Testis (tissue), 3 donors: ENCODE measurements around the gene PRDM12. TPM values are rescaled to one million over a fixed set of nuclear protein-coding genes. Genes with fewer than 3 reads are reported as not detected.

Source experiments
- DNase-seq: peaks from one replicate; pipeline ENCODE4 v3.0.0-alpha.2; 2019
- H3K27ac ChIP-seq, 2 donors: fragments of 200-600 bp; sonication (generic); one replicate each; pipeline ENCODE4 v1.5.1; 2019
- H3K27me3 ChIP-seq: fragments of 200-600 bp; sonication (generic); one replicate; pipeline ENCODE4 v1.5.1; 2019
- H3K36me3 ChIP-seq: fragments of 200-600 bp; sonication (generic); one replicate; pipeline ENCODE4 v1.5.1; 2017; ENCODE audit warnings: low read depth; ENCODE audit errors: missing control alignments
- H3K4me1 ChIP-seq: fragments of 200-600 bp; sonication (generic); one replicate; pipeline ENCODE4 v1.5.1; 2019
- H3K4me3 ChIP-seq, 2 donors: fragments of 200-600 bp; sonication (generic); one replicate each; pipeline ENCODE4 v1.5.1; 2017 to 2019
- H3K9me3 ChIP-seq: fragments of 200-600 bp; sonication (generic); one replicate; pipeline ENCODE4 v1.5.1; 2017
- CTCF ChIP-seq, 3 experiments: fragments of 450-650 bp in 2 of 3; fragments of 200-600 bp in 1 of 3; sonication (generic) in 1 of 3; IDR thresholded peaks; one replicate each; pipeline ENCODE4 v1.5.1; 2016 to 2019; ENCODE audit warnings: antibody characterized with exemption in 3 of 3, mild to moderate bottlenecking in 2 of 3, moderate library complexity in 1 of 3
- POLR2A ChIP-seq: fragments of 450-650 bp; IDR thresholded peaks from one replicate; pipeline ENCODE4 v1.6.1; 2017; ENCODE audit warnings: antibody characterized with exemption, mild to moderate bottlenecking, moderate library complexity
- WGBS, 2 donors: methylation state at CpG; one replicate each; pipeline ENCODE4 v1.1.5; 2018; 5-methylcytosine and 5-hydroxymethylcytosine counted together
- intact Hi-C: fragments of 100-400 bp; cut with DNase I; formaldehyde crosslinking; loops from one replicate; pipeline ENCODE4 v1.15.1; 2023; ENCODE audit warnings: low total_unique reads
- polyA plus RNA-seq: library from polyadenylated mRNA; stranded (reverse); fragments of 350-450 nt; fragmentation: Illumina TruSeq; extraction: RNeasy Lipid Tissue Mini Kit (QIAGEN cat#74804); gene quantifications from one replicate; pipeline ENCODE4 v1.2.3, GENCODE V29; 2014; ENCODE audit warnings: low read depth, low replicate concordance; ENCODE audit not compliant: insufficient read depth
- total RNA-seq, 2 donors: library from RNA; depleted of rRNA; stranded (reverse); fragments of >200 nt; gene quantifications; one replicate each; pipeline ENCODE4 v1.2.3, GENCODE V29; 2016

The PRDM12 gene
- total and polyA plus RNA-seq, 3 donors from 2014 or later: 0.32 to 0.71 (median 0.68) TPM

GRCh38 chr9:130698514-130698913 lies 34.1 kb downstream of the PRDM12 start:
- Histone ChIP-seq H3K9me3 (no peaks in the 10 kb centered on the region), H3K4me1 (peaks cover 25% of the 10 kb centered on the region), H3K27ac (no peak overlapping the region), H3K27me3 (no peaks in the 10 kb centered on the region), H3K36me3 (no peaks in the 10 kb centered on the region), H3K4me3 (no peak overlapping the region)
- intact Hi-C loops: no loop called here
- WGBS, 2 donors: 84 to 91% methylated on average over 3 of the region's 3 CpGs
- TF ChIP-seq CTCF (IDR thresholded peaks at IDR 0.05): no peak
- no peak for TF ChIP-seq POLR2A
- no peak for DNase-seq

- intact Hi-C loops: no loop called here
- WGBS, 2 donors: 92 to 97% methylated on average over 2 of the region's 2 CpGs
- no peak overlapping the region for H3K27ac ChIP-seq
- no peaks in the 10 kb centered on the region for H3K27me3 ChIP-seq
- TF ChIP-seq CTCF (IDR thresholded peaks at IDR 0.05): no peak
- H3K36me3 ChIP-seq: no peaks in the 10 kb centered on the region
- H3K4me1 ChIP-seq: peaks cover 24% of the 10 kb centered on the region
- no peaks in the 10 kb centered on the region for H3K9me3 ChIP-seq
- no peak for DNase-seq
- H3K4me3 ChIP-seq: no peak overlapping the region
These were observed 34.7 kb downstream of the PRDM12 start for GRCh38 chr9:130699047-130699446.

GRCh38 chr9:130701059-130702022 lies 36.9 kb downstream of the PRDM12 start:
- Histone ChIP-seq H3K27ac (peak overlapping the region in 1 of 2 donors; percentile 27), H3K9me3 (no peaks in the 10 kb centered on the region), H3K36me3 (no peaks in the 10 kb centered on the region), H3K4me1 (peaks cover 12% of the 10 kb centered on the region), H3K4me3 (no peak overlapping the region), H3K27me3 (no peaks in the 10 kb centered on the region)
- intact Hi-C loops: loop anchor here (10.0 kb wide), 2 partner anchors 243 to 343 kb away; no protein-coding TSS in a partner anchor
- DNase-seq: peak; percentile 88
- 41 to 54% methylated on average over 8 to 13 of the region's 13 CpGs for WGBS, 2 donors
- TF ChIP-seq POLR2A (no peak), CTCF (IDR thresholded peaks at IDR 0.05) (peak; percentile 88 to 98 (median 91))

GRCh38 chr9:130703501-130703900 lies 39.1 kb downstream of the PRDM12 start:
- TF ChIP-seq POLR2A (no peak), CTCF (IDR thresholded peaks at IDR 0.05) (no peak)
- Histone ChIP-seq H3K9me3 (no peaks in the 10 kb centered on the region), H3K4me1 (peaks cover 12% of the 10 kb centered on the region), H3K4me3 (no peak overlapping the region), H3K27me3 (no peaks in the 10 kb centered on the region), H3K27ac (no peak overlapping the region), H3K36me3 (no peaks in the 10 kb centered on the region)
- 78 to 82% methylated on average over 7 of the region's 7 CpGs for WGBS, 2 donors
- intact Hi-C loops: loop anchor here (10.0 kb wide), 2 partner anchors 241 to 341 kb away; no protein-coding TSS in a partner anchor
- DNase-seq: no peak
